Inferior parietal cortex (tissue), 1 donor: Measurements from ENCODE around the gene TNFSF18.

Experiments
- DNase-seq: peaks from one replicate; pipeline ENCODE4 v3.0.0-alpha.2; 2016; ENCODE audit errors: extremely low spot score

TNFSF18 gene

GRCh38 chr1:173039626-173040025 is 11.1 kb downstream of the TNFSF18 start:
- DNase-seq = no peak

GRCh38 chr1:173038875-173039554 is 11.7 kb downstream of the TNFSF18 start:
- DNase-seq = no peak

GRCh38 chr1:173024543-173024942 is 26.2 kb downstream of the TNFSF18 start:
- DNase-seq = no peak

- no peak for DNase-seq
These were observed 27.4 kb downstream of the TNFSF18 start for GRCh38 chr1:173023343-173023742.

GRCh38 chr1:173020138-173020750 is 30.5 kb downstream of the TNFSF18 start:
- no peak for DNase-seq

- DNase-seq = no peak
These were observed 32.9 kb downstream of the TNFSF18 start for GRCh38 chr1:173017792-173018191.

- no peak for DNase-seq
These were observed 34.3 kb downstream of the TNFSF18 start for GRCh38 chr1:173016419-173016818.

GRCh38 chr1:173015629-173016028 is 35.1 kb downstream of the TNFSF18 start:
- no peak for DNase-seq

GRCh38 chr1:173014160-173014559 is 36.6 kb downstream of the TNFSF18 start:
- no peak for DNase-seq

GRCh38 chr1:173012126-173012525 is 38.6 kb downstream of the TNFSF18 start:
- no peak for DNase-seq

GRCh38 chr1:173009597-173009996 is 41.1 kb downstream of the TNFSF18 start:
- DNase-seq = no peak

- DNase-seq = no peak
These were observed 45.4 kb downstream of the TNFSF18 start for GRCh38 chr1:173005196-173005864.

GRCh38 chr1:173002891-173003838 is 47.6 kb downstream of the TNFSF18 start:
- DNase-seq = no peak

GRCh38 chr1:172999349-172999748 is 51.4 kb downstream of the TNFSF18 start:
- DNase-seq = no peak

GRCh38 chr1:172997941-172998361 is 52.8 kb downstream of the TNFSF18 start:
- DNase-seq = no peak

- DNase-seq = no peak
These were observed 57.1 kb downstream of the TNFSF18 start for GRCh38 chr1:172993640-172994039.

- no peak for DNase-seq
These were observed 58.9 kb downstream of the TNFSF18 start for GRCh38 chr1:172991674-172992400.

- DNase-seq = no peak
These were observed 60.0 kb downstream of the TNFSF18 start for GRCh38 chr1:172990598-172991215.
